Stimulated activated CD8-positive, alpha-beta memory T cell treated with anti-CD3 and anti-CD28 coated beads, Interleukin-4, amount 100 ng/mL, for 4 hours (primary cell): Measurements from ENCODE around the gene SCNN1A.

Source experiments
- DNase-seq, 2 donors: peaks; one replicate each; pipeline ENCODE4 v3.0.0-alpha.2; 2020; ENCODE audit warnings: low read depth in 2 of 2, low spot score in 1 of 2

SCNN1A gene

DNA sequence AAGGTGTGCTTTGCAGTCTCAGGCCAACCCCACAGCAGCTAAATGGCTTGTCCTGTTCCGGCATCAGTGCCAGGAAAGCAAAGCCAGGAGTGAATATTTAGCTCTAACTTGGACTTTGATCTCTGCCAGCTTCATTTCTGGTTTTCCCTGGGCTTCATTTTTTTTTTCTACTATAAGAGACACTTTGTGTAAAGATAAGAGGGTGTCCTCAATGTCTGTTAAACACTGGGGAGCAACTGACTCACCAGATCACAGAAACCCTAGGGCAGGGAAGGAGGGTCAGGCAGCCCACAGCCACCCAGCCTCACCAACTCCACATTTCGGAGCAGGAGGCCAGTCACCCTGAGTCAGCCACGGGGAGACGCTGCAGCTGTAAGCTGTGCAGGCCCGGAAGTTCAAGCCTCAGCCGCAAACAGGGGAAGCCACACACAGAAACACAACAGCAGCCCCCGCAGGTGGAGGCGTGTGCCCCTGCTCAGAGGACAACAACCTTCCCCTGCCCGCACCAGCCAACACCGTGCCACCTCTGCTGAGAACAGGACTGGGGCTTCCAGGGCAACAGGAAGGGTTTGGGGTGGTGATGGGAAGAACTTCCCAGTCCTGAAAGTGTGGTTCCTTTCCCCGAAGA lies 39.8 kb downstream of the SCNN1A start:
- peak; percentile 76 to 88 for DNase-seq

DNA sequence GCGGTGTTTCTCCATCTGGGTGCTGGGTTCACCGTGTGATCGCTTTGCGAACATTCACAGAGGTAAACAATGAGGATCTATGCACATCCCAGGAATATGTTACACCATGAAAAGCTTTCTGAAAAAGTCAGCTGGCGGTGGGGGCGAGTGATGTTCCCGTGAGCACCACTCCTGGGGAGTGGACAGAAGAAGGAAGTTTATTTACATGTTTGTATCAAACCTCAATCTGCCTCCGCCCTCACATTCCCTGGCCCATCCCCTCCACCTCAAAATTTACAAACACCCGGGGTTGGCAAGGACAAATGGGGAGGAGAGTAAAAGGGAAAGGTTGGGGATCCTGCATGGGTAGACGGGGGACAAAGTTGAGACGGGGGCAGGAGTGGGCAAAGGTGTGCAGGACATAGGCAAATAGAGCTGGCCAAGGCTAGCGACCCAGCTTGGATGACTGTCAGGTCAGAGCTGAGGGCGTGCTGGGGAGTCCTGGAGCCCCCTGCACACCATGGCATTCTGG lies 40.4 kb downstream of the SCNN1A start:
- DNase-seq: no peak

DNA sequence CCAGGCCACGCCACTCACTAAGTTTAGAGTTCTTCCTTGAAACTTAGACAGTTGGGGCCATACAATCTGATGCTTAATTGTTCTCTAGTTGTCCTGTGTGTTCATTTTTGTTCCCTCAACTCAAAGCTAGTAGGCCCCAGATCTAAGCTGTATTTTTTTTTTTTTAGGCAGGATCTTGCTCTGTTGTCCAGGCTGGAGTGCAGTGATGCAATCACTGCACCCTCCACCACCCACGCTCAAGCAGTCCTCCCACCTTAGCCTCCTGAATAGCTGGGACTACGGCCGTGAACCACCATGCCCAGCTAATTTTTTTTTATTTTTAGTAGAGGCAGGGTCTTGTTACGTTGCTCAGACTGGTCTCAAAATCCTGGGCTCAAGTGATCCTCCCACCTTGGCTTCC lies 41.0 kb downstream of the SCNN1A start:
- no peak for DNase-seq

DNA sequence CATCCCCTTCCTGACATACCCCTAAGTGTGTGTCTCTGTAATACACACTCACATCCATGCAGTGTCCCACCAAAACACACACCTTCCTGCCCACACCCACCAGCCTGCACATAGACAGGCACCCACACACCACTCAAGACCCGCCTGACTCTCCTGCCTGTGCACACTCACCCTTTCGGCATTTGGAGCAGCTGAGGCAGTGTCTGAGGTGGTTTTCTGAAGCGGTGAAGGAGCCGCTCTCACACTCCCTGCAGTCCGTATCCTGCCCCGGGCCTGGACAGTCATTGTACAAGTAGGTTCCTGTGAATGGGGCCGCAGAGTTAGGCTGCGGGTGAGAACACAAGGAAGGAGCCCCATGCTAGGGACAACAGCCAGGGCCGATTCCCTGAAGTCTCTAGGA lies 41.8 kb downstream of the SCNN1A start:
- DNase-seq: no peak

- no peak for DNase-seq
Measured at GRCh38 chr12:6333029-6333428, 42.3 kb downstream of the SCNN1A start.

DNA sequence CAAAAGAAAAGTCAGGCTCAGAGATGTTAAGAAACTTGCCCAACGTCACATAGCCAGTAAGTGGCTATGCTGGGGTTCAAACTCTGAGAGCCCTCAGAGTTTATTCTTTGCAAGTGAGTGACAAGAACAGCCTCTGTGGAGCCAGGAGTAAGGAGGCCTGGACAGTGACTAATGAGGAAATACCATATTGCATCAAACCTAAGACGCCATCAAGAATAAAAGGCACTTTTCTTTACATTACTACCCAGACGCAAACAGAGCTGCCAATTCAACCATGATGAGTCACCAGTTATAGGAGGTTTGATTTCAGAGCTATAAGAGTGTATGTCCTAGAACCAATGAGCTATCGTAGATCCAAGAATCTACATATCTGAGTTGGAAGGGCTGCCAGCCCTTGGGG lies 42.9 kb downstream of the SCNN1A start:
- DNase-seq: no peak

DNA sequence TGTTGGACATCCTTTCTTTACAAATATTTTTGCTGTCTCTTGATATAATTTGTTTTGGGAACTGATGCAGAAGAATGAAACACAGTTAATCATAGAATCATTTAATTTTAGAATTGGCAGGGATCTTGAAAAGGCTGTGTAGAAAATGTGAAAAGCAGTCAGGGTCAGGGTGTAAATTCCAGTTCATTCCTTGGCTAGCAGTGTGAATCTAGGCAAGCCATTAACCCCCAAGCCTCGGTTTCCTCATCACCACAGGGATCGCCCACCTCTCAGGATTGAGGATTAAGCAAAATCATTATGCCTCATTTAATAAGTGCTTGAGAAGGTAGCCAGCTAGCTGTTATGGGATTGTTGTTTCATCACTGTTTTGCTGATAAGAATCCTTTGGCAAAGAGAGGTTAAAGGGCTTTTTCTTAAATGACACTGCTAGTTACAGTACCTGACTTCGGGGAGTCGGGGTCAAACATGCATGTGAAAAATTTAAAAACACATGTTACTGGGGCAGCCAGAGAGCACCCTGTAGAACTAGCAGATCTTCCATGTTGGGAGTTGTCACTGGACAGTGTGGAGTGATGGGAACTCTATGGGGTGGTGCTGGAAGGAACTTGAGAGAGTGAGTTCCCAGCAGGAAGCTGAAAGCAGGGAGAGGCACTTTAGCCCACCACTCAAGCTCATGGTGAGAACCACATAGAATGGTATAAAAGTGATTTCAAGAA lies 44.2 kb downstream of the SCNN1A start:
- DNase-seq: no peak

DNA sequence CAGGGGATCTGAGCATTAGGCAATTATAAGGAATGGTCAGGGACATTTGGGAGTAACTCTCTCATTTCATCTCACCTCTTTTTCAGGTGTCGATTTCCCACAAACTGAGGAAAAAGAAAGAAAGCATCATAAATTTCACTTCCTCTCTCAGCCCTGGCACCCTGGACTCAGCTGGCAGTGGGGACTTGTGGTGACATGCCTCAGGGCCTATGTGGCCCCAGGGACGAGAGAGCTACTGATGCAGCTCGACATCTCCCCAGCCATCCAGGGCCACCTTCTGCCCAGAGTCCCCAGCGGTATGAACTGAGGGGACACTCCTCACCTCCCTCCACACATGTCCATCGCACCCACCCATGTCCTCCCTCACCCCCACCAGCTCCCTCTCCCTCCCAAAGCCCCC lies 45.2 kb downstream of the SCNN1A start:
- no peak for DNase-seq

- DNase-seq: no peak
Measured at GRCh38 chr12:6329703-6330064, 45.7 kb downstream of the SCNN1A start.

DNA sequence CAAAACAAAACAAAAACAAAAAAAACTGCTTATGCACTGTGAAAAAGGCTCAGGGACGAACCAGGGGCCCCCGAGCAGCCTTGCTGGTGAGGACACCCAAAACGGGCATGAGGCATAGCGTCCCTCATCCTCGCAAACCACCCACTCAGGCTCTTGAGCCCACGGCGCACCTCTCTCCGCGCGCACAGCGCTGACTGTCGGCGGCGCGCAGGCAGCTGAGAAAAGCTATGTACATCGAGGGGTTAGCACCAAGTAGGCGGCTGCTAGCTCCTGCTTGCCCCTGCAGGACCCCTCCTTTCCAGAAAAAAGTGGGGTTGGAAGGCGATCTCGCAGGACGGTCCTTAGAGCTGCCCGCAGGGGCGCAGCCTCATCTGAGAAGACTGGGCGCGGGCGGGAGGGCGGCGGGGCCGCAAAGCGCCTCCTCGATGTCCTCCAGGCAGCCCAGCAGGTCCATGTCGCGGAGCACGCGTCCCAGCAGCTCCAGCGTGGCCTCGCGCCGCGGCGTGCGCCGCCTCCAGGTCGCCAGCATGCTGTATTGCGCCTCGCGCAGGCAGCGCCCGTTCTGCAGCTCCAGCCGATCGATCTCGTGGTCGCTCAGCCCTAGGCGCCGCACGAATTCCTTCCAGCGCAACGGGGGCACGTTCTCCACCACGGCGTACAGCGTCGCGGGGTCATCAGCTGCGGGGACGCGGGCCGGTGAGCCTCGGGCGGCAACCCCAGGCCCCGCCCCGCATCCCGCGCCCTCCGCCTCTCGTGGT lies 46.2 kb downstream of the SCNN1A start:
- no peak for DNase-seq

GRCh38 chr12:6328045-6328779 lies 47.2 kb downstream of the SCNN1A start:
- no peak for DNase-seq

- DNase-seq: no peak
Measured at GRCh38 chr12:6327229-6328041, 47.9 kb downstream of the SCNN1A start.

- no peak for DNase-seq
Measured at GRCh38 chr12:6326316-6327228, 48.8 kb downstream of the SCNN1A start.

DNA sequence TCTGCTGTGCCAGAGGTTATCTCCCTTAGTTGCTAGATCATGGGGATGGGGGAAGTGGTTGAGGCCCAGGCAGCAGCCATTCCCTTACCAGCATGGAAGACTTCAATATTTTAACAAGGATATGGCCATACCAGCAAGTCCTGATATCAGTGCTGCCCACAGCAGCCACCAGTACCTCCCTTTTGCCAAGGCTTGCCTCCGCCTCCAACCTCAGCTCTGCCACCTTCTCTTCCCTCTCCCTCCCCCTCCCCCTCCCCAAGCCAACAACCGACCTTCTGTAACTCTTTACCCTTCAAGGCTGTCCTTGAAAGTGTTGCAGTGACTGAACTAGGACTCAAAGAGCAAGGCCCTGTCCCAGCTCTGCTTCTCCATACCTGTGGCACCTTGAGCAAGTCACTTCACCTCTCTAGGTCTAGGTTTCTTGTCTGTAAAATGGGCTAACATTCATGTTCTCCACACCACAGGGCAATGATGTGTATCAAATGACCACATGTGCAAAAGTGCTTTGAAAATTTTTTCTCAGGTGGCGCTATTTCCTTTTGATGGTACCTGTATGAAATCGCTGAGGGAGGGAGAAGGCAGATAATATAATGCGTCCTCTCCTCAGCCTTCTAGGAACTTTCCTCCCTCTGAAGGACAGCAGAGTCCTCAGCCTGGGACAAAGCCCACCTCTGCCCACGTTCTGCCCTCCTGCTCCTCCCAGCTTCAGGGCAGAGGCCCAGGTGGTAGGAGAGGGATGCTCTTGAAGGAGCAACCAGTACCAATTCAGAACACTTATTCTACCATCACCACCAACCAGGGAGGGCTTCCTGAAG lies 50.2 kb downstream of the SCNN1A start:
- DNase-seq: no peak

- DNase-seq: no peak
Measured at GRCh38 chr12:6323995-6324711, 51.2 kb downstream of the SCNN1A start.

DNA sequence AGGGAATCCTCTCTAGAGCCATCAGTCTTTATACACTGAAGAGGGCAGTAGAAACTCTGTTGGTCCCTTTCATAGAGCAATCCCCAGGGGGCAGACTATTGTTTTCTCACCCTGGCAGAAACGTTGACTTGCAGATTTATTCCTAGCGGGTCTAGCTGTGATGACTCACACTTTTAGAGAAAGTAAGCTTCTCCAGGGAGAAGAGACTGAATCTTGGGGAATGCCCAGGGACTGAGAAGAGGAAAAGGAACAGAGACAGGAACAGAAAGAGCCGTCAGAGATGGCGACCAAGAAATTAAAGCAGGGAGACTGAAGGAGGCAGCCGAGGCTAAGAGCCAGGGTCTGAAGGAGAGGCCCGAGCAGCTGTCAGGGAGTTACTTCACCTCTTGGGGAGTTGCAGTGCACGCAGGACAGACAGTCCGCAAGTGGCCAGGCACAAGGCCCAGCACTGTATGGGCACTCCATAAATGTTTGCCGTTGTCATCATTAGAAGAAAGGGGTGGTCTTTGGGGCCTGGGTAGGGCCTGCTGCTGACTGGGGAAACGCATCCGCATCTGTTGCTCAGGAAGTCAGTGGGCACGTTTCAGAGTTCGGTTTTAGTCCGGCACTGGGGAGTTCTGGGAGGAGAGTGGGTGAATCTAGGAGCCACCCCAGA lies 51.9 kb downstream of the SCNN1A start:
- DNase-seq: no peak

GRCh38 chr12:6322969-6323339 lies 52.4 kb downstream of the SCNN1A start:
- no peak for DNase-seq

- no peak for DNase-seq
Measured at GRCh38 chr12:6322352-6322751, 53.0 kb downstream of the SCNN1A start.
